Adipose tissue (tissue), 3 donors: ENCODE data around the gene MS4A2. TPM values are rescaled to one million over a fixed set of nuclear protein-coding genes. Genes with fewer than 3 reads are reported as not detected.
"Not testable (repeated sequence)": the region's sequence is repeated elsewhere in the genome, so short reads cannot be mapped to it uniquely, and the experiment has no call there.

ENCODE experiments used
- H3K27ac ChIP-seq: one replicate; pipeline ENCODE4 v1.5.1; 2013; ENCODE audit warnings: low read depth, low read length
- WGBS, 3 donors: extraction: QIAGEN DNeasy Blood & Tissue Kit; methylation state at CpG; one replicate each; pipeline ENCODE4 v1.1.7; 2013; 5-methylcytosine and 5-hydroxymethylcytosine counted together
- polyA plus RNA-seq, 3 donors: library from polyadenylated mRNA; stranded (reverse); fragments of 200-250 nt; gene quantifications; one replicate each; pipeline ENCODE4 v1.2.3, GENCODE V29; 2013
- donor health status: healthy with polysubstance abuse.
- donor health status: Bipolar disorder and iron deficiency.
- donor health status: healthy.

Gene MS4A2
- polyA plus RNA-seq, 3 donors = 0.09 to 0.34 TPM; not detected in 1

DNA sequence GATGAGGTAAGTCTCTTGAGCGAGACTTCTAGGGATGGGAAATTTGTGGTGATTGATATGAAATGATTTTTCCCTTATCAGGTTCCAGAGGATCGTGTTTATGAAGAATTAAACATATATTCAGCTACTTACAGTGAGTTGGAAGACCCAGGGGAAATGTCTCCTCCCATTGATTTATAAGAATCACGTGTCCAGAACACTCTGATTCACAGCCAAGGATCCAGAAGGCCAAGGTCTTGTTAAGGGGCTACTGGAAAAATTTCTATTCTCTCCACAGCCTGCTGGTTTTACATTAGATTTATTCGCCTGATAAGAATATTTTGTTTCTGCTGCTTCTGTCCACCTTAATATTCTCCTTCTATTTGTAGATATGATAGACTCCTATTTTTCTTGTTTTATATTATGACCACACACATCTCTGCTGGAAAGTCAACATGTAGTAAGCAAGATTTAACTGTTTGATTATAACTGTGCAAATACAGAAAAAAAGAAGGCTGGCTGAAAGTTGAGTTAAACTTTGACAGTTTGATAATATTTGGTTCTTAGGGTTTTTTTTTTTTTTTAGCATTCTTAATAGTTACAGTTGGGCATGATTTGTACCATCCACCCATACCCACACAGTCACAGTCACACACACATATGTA, 7.1 kb downstream of the MS4A2 start:
- H3K27ac ChIP-seq = no peak overlapping the region
- WGBS, 3 donors = 45 to 64% (median 54%) methylated on average over 4 of the region's 4 CpGs

DNA sequence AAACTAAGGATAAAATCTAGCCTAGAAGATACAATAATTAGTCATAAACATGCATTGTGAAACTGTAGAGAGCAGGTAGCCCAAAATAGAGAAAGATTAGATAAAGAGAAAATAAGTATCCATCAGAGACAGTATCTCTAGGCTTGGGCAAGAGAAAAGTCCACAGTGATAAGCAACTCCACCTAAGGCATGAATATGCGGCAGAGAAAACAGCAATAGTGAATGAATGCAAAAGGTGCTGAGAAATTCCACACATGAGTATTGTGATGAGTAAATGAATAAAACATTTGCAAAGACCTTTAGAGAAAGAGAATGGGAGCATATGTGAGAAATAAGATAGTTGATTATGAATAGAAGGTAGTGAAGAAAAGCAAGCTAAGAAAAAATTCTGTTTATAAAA, 8.7 kb downstream of the MS4A2 start:
- 83 to 97% (median 96%) methylated on average over 1 of the region's 1 CpG for WGBS, 3 donors
- no peak overlapping the region for H3K27ac ChIP-seq

DNA sequence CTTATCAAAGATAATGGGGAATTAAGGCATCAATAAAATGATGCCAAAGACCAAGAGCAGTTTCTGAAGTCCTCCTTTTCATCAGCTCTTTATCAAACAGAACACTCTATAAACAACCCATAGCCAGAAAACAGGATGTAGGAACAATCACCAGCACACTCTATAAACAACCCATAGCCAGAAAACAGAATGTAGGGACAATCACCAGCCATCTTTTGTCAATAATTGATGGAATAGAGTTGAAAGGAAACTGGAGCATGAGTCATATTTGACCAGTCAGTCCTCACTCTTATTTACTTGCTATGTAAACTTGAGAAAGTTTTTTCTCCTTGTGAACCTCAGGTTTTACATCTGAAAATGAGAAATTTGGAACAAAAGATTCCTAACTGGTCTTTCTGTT, 10.0 kb downstream of the MS4A2 start:
- no peak overlapping the region for H3K27ac ChIP-seq

- 49 to 66% (median 55%) methylated on average over 1 of the region's 1 CpG for WGBS, 3 donors
These were observed 12.1 kb downstream of the MS4A2 start for GRCh38 chr11:60100516-60100915.

GRCh38 chr11:60101368-60101767, 12.9 kb downstream of the MS4A2 start:
- WGBS, 3 donors = 65 to 91% (median 67%) methylated on average over 11 of the region's 11 CpGs
- not testable (repeated sequence) for H3K27ac ChIP-seq

More at GRCh38 chr11:60100516-60100915, 12.1 kb downstream of the MS4A2 start:
- H3K27ac ChIP-seq = no peak overlapping the region

- WGBS, 3 donors = 81 to 85% (median 82%) methylated on average over 8 of the region's 8 CpGs
- H3K27ac ChIP-seq = not testable (repeated sequence)
These were observed 16.1 kb downstream of the MS4A2 start for GRCh38 chr11:60104471-60105115.

DNA sequence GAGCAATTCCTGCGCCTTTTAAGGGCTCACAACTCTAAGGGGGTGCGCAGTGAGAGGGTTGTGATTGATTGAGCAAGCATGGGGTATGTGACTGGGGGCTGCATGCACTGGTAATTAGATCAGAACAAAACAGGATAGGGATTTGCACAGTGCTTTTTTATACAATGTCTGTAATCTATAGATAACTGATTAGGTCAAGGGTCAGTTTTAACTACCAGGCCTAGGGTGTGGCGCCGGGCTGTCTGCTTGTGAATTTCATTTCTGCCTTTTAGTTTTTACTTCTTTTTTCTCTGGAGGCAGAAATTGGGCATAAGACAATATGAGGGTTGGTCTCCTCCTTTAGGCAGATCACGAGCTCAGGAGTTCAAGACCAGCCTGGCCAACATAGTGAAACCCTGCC, 20.2 kb downstream of the MS4A2 start:
- 85 to 90% (median 90%) methylated on average over 5 of the region's 5 CpGs for WGBS, 3 donors
- not testable (repeated sequence) for H3K27ac ChIP-seq

DNA sequence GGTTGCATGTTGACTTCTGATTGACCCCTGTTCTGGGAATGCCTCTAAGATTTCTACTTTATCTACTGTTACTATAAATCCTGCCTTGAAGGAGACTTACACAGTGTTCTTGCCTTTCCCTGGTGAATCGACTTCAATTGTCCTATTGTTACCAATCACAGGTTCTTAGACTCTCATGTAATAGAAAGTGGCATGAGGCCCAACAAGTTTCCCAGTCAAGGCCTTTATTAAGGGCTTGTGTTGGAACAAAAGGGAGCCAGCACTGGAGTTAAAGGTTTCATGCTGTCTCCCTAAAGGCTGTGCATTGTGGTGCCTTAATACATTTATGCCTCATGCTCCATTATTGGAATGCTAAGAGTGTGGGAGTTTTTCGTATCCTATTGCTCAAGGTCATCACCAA, 23.3 kb downstream of the MS4A2 start:
- 69 to 73% (median 71%) methylated on average over 2 of the region's 2 CpGs for WGBS, 3 donors
- H3K27ac ChIP-seq = no peak overlapping the region

GRCh38 chr11:60116996-60117790, 28.7 kb downstream of the MS4A2 start:
- no peak overlapping the region for H3K27ac ChIP-seq

GRCh38 chr11:60118338-60118737, 29.9 kb downstream of the MS4A2 start:
- H3K27ac ChIP-seq = no peak overlapping the region
- 53 to 64% (median 59%) methylated on average over 2 of the region's 2 CpGs for WGBS, 3 donors

DNA sequence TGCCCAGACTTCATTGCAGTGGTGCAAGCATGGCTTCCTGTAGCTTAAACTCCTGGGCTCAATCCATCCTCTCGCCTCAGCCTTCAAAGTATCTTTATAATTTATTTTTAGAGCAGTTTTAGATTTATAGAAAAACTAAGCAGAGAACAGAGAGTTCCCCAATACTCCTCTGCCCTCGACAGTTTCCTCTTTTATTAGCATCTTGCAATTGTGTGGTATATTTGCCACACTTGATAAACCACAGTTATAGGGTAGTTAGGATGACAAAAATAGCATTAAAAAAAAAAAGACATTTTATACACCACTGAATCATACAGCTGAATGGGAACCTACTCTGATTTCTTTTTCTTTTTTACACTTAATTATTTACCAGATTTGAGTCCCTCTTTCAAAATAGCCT, 31.2 kb downstream of the MS4A2 start:
- no peak overlapping the region for H3K27ac ChIP-seq
- WGBS, 3 donors = 54 to 86% (median 55%) methylated on average over 2 of the region's 2 CpGs

- no peak overlapping the region for H3K27ac ChIP-seq
- WGBS, 3 donors = 70 to 78% (median 75%) methylated on average over 2 of the region's 2 CpGs
These were observed 32.8 kb downstream of the MS4A2 start for GRCh38 chr11:60121264-60121663.

- WGBS, 3 donors = 79 to 80% (median 80%) methylated on average over 3 of the region's 3 CpGs
- no peak overlapping the region for H3K27ac ChIP-seq
These were observed 34.1 kb downstream of the MS4A2 start for GRCh38 chr11:60122414-60123036.

DNA sequence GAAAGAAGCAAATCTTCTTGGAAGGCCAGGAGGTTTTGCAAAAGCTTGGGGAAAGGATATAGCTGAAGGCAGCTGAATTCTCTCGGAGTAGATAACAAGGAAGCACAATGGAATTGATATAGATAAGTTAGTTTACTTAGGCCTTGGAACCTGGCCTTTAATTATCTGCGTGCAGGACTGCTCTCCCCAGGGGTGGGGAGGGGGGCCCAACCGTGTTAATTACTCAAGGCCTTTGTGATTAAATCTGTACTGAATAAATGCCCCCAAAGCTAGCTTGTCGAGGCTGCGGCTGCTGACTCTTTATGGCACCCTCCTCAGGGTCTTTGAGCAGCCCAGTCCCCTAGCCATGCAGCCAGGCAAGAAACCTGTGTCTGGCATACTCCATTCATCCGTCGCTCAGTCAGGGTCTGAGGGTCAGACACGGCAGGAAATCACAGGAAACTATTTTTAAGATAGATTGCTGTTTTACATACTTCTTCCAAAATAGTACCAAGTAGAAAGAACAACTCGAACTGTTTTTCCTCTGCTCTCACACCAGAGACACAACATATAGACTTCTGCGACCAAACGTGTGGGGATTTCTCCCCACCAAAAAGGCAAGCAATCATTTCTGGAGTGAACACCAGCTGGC, 36.5 kb downstream of the MS4A2 start:
- H3K27ac ChIP-seq = no peak overlapping the region
- WGBS, 3 donors = 53 to 61% (median 59%) methylated on average over 11 of the region's 11 CpGs

- no peak overlapping the region for H3K27ac ChIP-seq
These were observed 37.6 kb downstream of the MS4A2 start for GRCh38 chr11:60125956-60126585.

GRCh38 chr11:60127311-60127811, 38.9 kb downstream of the MS4A2 start:
- H3K27ac ChIP-seq = no peak overlapping the region
- WGBS, 3 donors = 49 to 66% (median 60%) methylated on average over 3 of the region's 3 CpGs

DNA sequence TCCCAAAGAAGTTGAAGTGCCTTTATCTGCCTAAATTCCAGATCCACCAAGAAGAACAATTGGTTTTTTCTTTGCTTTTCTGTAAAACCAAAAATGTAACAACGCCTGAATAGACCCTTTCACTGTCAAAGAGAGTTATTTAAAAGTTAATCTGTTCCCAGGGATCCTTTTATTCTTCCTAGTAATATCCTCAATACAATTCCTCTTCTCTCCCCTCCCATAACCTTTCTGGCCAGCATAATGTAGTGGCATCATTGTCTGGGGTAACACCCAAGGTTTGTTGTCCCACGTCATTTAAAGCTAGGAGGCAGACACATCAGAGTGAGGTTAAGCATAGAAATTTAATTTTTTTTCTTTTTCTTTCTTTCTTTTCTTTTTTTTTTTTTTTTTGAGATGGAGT, 39.9 kb downstream of the MS4A2 start:
- 75 to 90% (median 88%) methylated on average over 2 of the region's 2 CpGs for WGBS, 3 donors

DNA sequence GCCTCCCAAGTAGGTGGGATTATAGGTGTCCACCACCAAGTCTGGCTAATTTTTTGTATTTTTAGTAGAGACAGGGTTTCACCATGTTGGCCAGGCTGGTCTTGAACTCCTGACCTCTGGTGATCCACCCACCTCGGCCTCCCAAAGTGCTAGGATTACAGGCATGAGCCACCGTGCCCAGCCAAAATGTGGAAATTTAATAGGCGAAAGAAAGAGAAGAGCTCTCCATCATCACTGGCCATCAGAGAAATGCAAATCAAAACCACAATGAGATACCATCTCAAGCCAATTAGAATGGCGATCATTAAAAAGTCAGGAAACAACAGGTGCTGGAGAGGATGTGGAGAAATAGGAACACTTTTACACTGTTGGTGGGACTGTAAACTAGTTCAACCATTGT, 40.4 kb downstream of the MS4A2 start:
- WGBS, 3 donors = 91 to 93% (median 92%) methylated on average over 4 of the region's 4 CpGs
- not testable (repeated sequence) for H3K27ac ChIP-seq

More for the DNA sequence above, 39.9 kb downstream of the MS4A2 start:
- H3K27ac ChIP-seq = no peak overlapping the region
